H1 (cell line): ENCODE data around the gene ERGIC3.

ENCODE experiments used
- CHD7 ChIP-seq: fragments of 300-600 bp; sonication (generic); IDR thresholded peaks from 2 replicates; pipeline ENCODE4 v1.7.1; 2012; ENCODE audit warnings: low read length, moderate library complexity, mild to moderate bottlenecking, inconsistent platforms; ENCODE audit not compliant: insufficient replicate concordance
- POLR2A ChIP-seq, 2 experiments: IDR thresholded peaks; 1 replicate in 1 of 2; 2 replicates in 1 of 2; pipeline ENCODE4 v1.6.1; 2011; ENCODE audit warnings: low read depth in 2 of 2, low read length in 2 of 2, mild to moderate bottlenecking in 2 of 2; ENCODE audit errors: control extremely low read depth in 1 of 2
- POLR2AphosphoS5 ChIP-seq: IDR thresholded peaks from 2 replicates; pipeline ENCODE4 v1.6.1; 2011; ENCODE audit warnings: low read depth, low read length
- TEAD4 ChIP-seq: IDR thresholded peaks from 2 replicates; pipeline ENCODE4 v1.6.1; 2012; ENCODE audit warnings: low read depth, low read length, inconsistent platforms, mixed read lengths
- TF ChIP-seq, protein P1 (sequence below), 3 experiments: IDR thresholded peaks; 1 replicate in 2 of 3; 2 replicates in 1 of 3; pipeline versions ENCODE4 v1.5.1 to v1.6.1; 2011; ENCODE audit warnings: low read length in 3 of 3, mild to moderate bottlenecking in 3 of 3, inconsistent platforms in 2 of 3, low read depth in 1 of 3, moderate library complexity in 1 of 3; ENCODE audit not compliant: insufficient read depth in 1 of 3; ENCODE audit errors: control extremely low read depth in 1 of 3

DNA sequence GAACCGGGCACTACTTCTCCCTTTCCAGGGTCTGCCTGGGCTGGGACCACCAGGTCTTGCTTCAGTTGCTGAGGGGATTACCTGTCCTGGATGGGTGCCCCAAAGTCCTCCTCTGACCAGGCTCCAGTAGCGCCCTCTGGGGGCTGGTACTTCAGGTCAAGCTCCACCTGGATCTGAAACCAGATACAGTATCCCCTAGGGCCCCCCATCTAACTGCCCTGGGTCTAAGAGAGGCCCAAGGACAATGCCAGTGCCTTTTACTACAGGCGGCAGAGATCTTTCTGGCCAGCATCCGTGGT, 62.5 kb downstream of the ERGIC3 start:
- TF ChIP-seq, protein P1, sequence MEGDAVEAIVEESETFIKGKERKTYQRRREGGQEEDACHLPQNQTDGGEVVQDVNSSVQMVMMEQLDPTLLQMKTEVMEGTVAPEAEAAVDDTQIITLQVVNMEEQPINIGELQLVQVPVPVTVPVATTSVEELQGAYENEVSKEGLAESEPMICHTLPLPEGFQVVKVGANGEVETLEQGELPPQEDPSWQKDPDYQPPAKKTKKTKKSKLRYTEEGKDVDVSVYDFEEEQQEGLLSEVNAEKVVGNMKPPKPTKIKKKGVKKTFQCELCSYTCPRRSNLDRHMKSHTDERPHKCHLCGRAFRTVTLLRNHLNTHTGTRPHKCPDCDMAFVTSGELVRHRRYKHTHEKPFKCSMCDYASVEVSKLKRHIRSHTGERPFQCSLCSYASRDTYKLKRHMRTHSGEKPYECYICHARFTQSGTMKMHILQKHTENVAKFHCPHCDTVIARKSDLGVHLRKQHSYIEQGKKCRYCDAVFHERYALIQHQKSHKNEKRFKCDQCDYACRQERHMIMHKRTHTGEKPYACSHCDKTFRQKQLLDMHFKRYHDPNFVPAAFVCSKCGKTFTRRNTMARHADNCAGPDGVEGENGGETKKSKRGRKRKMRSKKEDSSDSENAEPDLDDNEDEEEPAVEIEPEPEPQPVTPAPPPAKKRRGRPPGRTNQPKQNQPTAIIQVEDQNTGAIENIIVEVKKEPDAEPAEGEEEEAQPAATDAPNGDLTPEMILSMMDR (IDR thresholded peaks at IDR 0.05; ENCODE audit: control extremely low read depth in 1 of 3, insufficient read depth in 1 of 3, low read depth in 1 of 3, low read length in 3 of 3) = peak; percentile 80 to 89 (median 87)
- TF ChIP-seq TEAD4 (no peak), POLR2AphosphoS5 (no peak), POLR2A (IDR thresholded peaks at IDR 0.05; ENCODE audit: control extremely low read depth in 1 of 2, low read depth in 2 of 2, low read length in 2 of 2) (no peak), CHD7 (no peak)
